H1 (cell line): Measurements from ENCODE around the gene NCLN. TPM values are rescaled to one million over a fixed set of nuclear protein-coding genes. Genes with fewer than 3 reads are reported as not detected.

Experiments used
- CTCF ChIA-PET: fragments of 300-600 bp; sonication (Branson Sonifier 250); formaldehyde crosslinking; loops from one replicate; lab custom pipeline; 2021; ENCODE audit not compliant: partially characterized antibody; lab: Charles Lee
- POLR2A ChIA-PET: fragments of 300-600 bp; sonication (Branson Sonifier 250); formaldehyde crosslinking; loops from one replicate; lab custom pipeline; 2021; ENCODE audit warnings: inconsistent platforms; ENCODE audit not compliant: partially characterized antibody; lab: Charles Lee
- DNase-seq, 2 experiments: peaks; one replicate each; pipeline versions ENCODE4 v3.0.0 to v3.0.0-alpha.2; 2010 to 2022; ENCODE audit warnings: low spot score in 2 of 2, low read depth in 1 of 2, mixed read lengths in 1 of 2
- FAIRE-seq: peaks from 2 replicates; lab custom pipeline; 2011; peaks lifted over from hg19 to GRCh38; lab: Jason Lieb, UNC
- H2AFZ ChIP-seq: 2 replicates; pipeline ENCODE4 v1.8.1; 2012; ENCODE audit warnings: low read length, inconsistent platforms
- H2AK5ac ChIP-seq: 2 replicates; pipeline ENCODE4 v1.6.1; 2013; ENCODE audit warnings: low read depth, low read length
- H2BK120ac ChIP-seq: replicated peaks from 2 replicates; pipeline ENCODE3; 2013; ENCODE audit warnings: low read depth, low read length, inconsistent platforms
- H2BK12ac ChIP-seq: 2 replicates; pipeline ENCODE4 v1.6.1; 2013; ENCODE audit warnings: low read depth, low read length
- H2BK15ac ChIP-seq: 2 replicates; pipeline ENCODE4 v1.6.1; 2013; ENCODE audit warnings: low read length
- H2BK20ac ChIP-seq: 2 replicates; pipeline ENCODE4 v1.6.1; 2013; ENCODE audit warnings: low read length
- H2BK5ac ChIP-seq: 2 replicates; pipeline ENCODE4 v1.6.1; 2013; ENCODE audit warnings: low read depth, low read length
- H3K14ac ChIP-seq: 2 replicates; pipeline ENCODE4 v1.6.1; 2013; ENCODE audit warnings: inconsistent platforms; ENCODE audit not compliant: insufficient read length
- H3K18ac ChIP-seq: 2 replicates; pipeline ENCODE4 v1.6.1; 2013; ENCODE audit warnings: low read length; ENCODE audit errors: extremely low read depth
- H3K23ac ChIP-seq: 2 replicates; pipeline ENCODE4 v1.6.1; 2013; ENCODE audit warnings: inconsistent platforms; ENCODE audit not compliant: insufficient read length
- H3K23me2 ChIP-seq: 2 replicates; pipeline ENCODE4 v1.6.1; 2013; ENCODE audit warnings: low read depth, low read length
- H3K27ac ChIP-seq: 2 replicates; pipeline ENCODE4 v1.6.1; 2011; ENCODE audit warnings: low read depth, low read length, inconsistent platforms
- H3K27me3 ChIP-seq, 4 experiments: replicated peaks in 1 of 4; 1 replicate in 1 of 4; 2 replicates in 3 of 4; pipeline versions ENCODE4 v1.6.1 to v1.8.1; 2011 to 2013; ENCODE audit warnings: low read length in 3 of 4, mild to moderate bottlenecking in 3 of 4, inconsistent platforms in 2 of 4, mixed read lengths in 2 of 4, moderate library complexity in 1 of 4; ENCODE audit not compliant: control insufficient read depth in 3 of 4, insufficient read depth in 3 of 4; ENCODE audit errors: extremely low read depth in 1 of 4
- H3K36me3 ChIP-seq, 4 experiments: 2 replicates each; pipeline versions ENCODE4 v1.6.1 to v1.8.1; 2011 to 2013; ENCODE audit warnings: mild to moderate bottlenecking in 4 of 4, low read length in 3 of 4, moderate library complexity in 2 of 4, control low read depth in 1 of 4, inconsistent platforms in 1 of 4; ENCODE audit not compliant: insufficient read depth in 4 of 4, control insufficient read depth in 2 of 4
- H3K4ac ChIP-seq: replicated peaks from 2 replicates; pipeline ENCODE3; 2013; ENCODE audit warnings: low read length, low read depth, mixed read lengths, inconsistent platforms; ENCODE audit not compliant: insufficient read length
- H3K4me1 ChIP-seq, 4 experiments: replicated peaks in 1 of 4; 1 replicate in 1 of 4; 2 replicates in 3 of 4; pipeline versions ENCODE4 v1.6.1 to v1.8.1; 2011 to 2013; ENCODE audit warnings: low read length in 3 of 4, inconsistent platforms in 2 of 4, mixed read lengths in 1 of 4; ENCODE audit not compliant: insufficient read depth in 4 of 4, control insufficient read depth in 3 of 4
- H3K4me2 ChIP-seq, 2 experiments: 2 replicates each; pipeline versions ENCODE4 v1.6.1 to v1.8.1; 2011 to 2013; ENCODE audit warnings: low read depth in 2 of 2, low read length in 2 of 2, control low read depth in 1 of 2, inconsistent platforms in 1 of 2, mild to moderate bottlenecking in 1 of 2; ENCODE audit not compliant: insufficient read depth in 1 of 2
- H3K4me3 ChIP-seq, 4 experiments: fragments of 200-600, 300-600 bp in 1 of 4; sonication (generic), shearing (Covaris generic), sonication (Bioruptor Twin) in 1 of 4; 2 replicates each; pipeline versions ENCODE4 v1.5.1 to v1.8.1; 2011 to 2016; ENCODE audit warnings: low read length in 4 of 4, low read depth in 3 of 4, control low read depth in 2 of 4, inconsistent platforms in 2 of 4, mild to moderate bottlenecking in 2 of 4, mixed read lengths in 1 of 4, moderate library complexity in 1 of 4; ENCODE audit not compliant: insufficient read depth in 2 of 4; ENCODE audit errors: extremely low read depth in 1 of 4
- H3K56ac ChIP-seq: replicated peaks from 2 replicates; pipeline ENCODE3; 2013; ENCODE audit warnings: low read depth, mild to moderate bottlenecking, mixed read lengths, low read length, inconsistent platforms; ENCODE audit not compliant: insufficient read length
- H3K79me1 ChIP-seq: 2 replicates; pipeline ENCODE4 v1.6.1; 2013; ENCODE audit warnings: low read depth, low read length, control low read depth
- H3K79me2 ChIP-seq, 2 experiments: 2 replicates each; pipeline versions ENCODE4 v1.6.1 to v1.8.1; 2012 to 2013; ENCODE audit warnings: low read length in 2 of 2, mild to moderate bottlenecking in 2 of 2, inconsistent platforms in 1 of 2; ENCODE audit not compliant: insufficient read depth in 2 of 2, control insufficient read depth in 1 of 2
- H3K9ac ChIP-seq, 4 experiments: replicated peaks in 1 of 4; 1 replicate in 1 of 4; 2 replicates in 3 of 4; pipeline versions ENCODE4 v1.6.1 to v1.8.1; 2011 to 2013; ENCODE audit warnings: low read depth in 3 of 4, low read length in 3 of 4, control low read depth in 2 of 4, mild to moderate bottlenecking in 2 of 4, moderate library complexity in 2 of 4, inconsistent platforms in 1 of 4; ENCODE audit errors: extremely low read depth in 1 of 4
- H3K9me3 ChIP-seq, 2 experiments: 2 replicates each; pipeline versions ENCODE4 v1.6.1 to v1.8.1; 2012 to 2013; ENCODE audit warnings: mild to moderate bottlenecking in 2 of 2, moderate library complexity in 2 of 2, control low read depth in 1 of 2, inconsistent platforms in 1 of 2, low read depth in 1 of 2, low read length in 1 of 2, mixed read lengths in 1 of 2; ENCODE audit not compliant: insufficient read depth in 2 of 2
- H4K20me1 ChIP-seq, 2 experiments: replicated peaks in 1 of 2; 2 replicates each; pipeline versions ENCODE3 to v1.8.1; 2011 to 2013; ENCODE audit warnings: inconsistent platforms in 2 of 2, low read length in 2 of 2, mild to moderate bottlenecking in 1 of 2; ENCODE audit not compliant: insufficient read depth in 2 of 2, control insufficient read depth in 1 of 2
- H4K5ac ChIP-seq: 2 replicates; pipeline ENCODE4 v1.6.1; 2013; ENCODE audit warnings: low read length, low read depth, mixed read lengths, inconsistent platforms; ENCODE audit not compliant: insufficient read length
- H4K8ac ChIP-seq: 2 replicates; pipeline ENCODE4 v1.8.0; 2013; ENCODE audit warnings: mild to moderate bottlenecking, moderate library complexity, low read length, inconsistent platforms; ENCODE audit not compliant: insufficient read depth; ENCODE audit errors: extremely low read depth
- H4K91ac ChIP-seq: replicated peaks from 2 replicates; pipeline ENCODE3; 2013; ENCODE audit warnings: low read length, mixed read lengths, inconsistent platforms; ENCODE audit not compliant: insufficient read length
- RNF2 ChIP-seq: fragments of 200-900, 300-1000 bp; sonication (generic); IDR thresholded peaks from 2 replicates; pipeline ENCODE4 v1.7.1; 2016; ENCODE audit warnings: borderline replicate concordance, low read depth, mild to moderate bottlenecking, antibody characterized with exemption, low read length; ENCODE audit not compliant: poor library complexity, severe bottlenecking; ENCODE audit errors: missing control alignments
- USF2 ChIP-seq: IDR thresholded peaks from 2 replicates; pipeline ENCODE4 v1.6.1; 2011; ENCODE audit warnings: low read length, improper control_type of control experiment
- WGBS, 2 experiments: shearing (Covaris generic) in 1 of 2; methylation state at CpG; one replicate each; pipeline versions ENCODE4 v1.1.6 to v1.1.7; 2013 to 2015; ENCODE audit warnings: low lambda C conversion rate in 2 of 2, mixed read lengths in 2 of 2, inconsistent platforms in 1 of 2, low coverage in 1 of 2, missing lambda C conversion rate in 1 of 2; ENCODE audit not compliant: insufficient replicate concordance in 2 of 2, insufficient coverage in 1 of 2, insufficient read length in 1 of 2; ENCODE audit errors: extremely low coverage in 1 of 2, missing lambda C conversion rate in 1 of 2; 5-methylcytosine and 5-hydroxymethylcytosine counted together
- polyA plus RNA-seq, 7 experiments: library from polyadenylated mRNA; depleted of rRNA in 3 of 7; stranded (reverse) in 5 of 7; unstranded in 2 of 7; fragments of >200 nt in 5 of 7; fragments of 200-250 nt in 2 of 7; gene quantifications; 1 replicate in 5 of 7; 2 replicates in 1 of 7; 4 replicates in 1 of 7; pipeline versions ENCODE4 v1.2.1 to v1.2.3, GENCODE V29; 2011 to 2013; ENCODE audit warnings: missing spikeins in 2 of 7, mixed read lengths in 2 of 7
- total RNA-seq: library from RNA; stranded (reverse); fragmentation: NEBNext Ultra II Directional; extraction: Animal tissue kit (Norgen Biotek cat#: 25700); gene quantifications from 2 replicates; pipeline ENCODE4 v1.2.1, GENCODE V29; 2021

Gene NCLN
- total and polyA plus RNA-seq, 2 of the 8 experiments (the other 6 are each of a cell fraction or from before 2014, with no cell fraction given): 89.2 to 103 TPM

GRCh38 chr19:3207461-3208242 lies 21.9 kb downstream of the NCLN start:
- H4K20me1 ChIP-seq: peaks cover 0 to 15% of the 10 kb centered on the region in 2 experiments
- DNase-seq: peak in 1 of 2 experiments; percentile 74

More at GRCh38 chr19:3207461-3208242, 21.9 kb downstream of the NCLN start:
- Histone ChIP-seq H4K8ac (peak overlapping the region; percentile 79; the same call in 1 of the 2 replicates), H4K91ac (no peak overlapping the region), H3K36me3 (peaks cover 3 to 45% (median 14%) of the 10 kb centered on the region in 4 experiments; a peak in 5 of 8 replicates), H2BK12ac (no peak overlapping the region), H2AK5ac (no peak overlapping the region), H3K18ac (no peak overlapping the region), H2BK15ac (no peak overlapping the region), H3K4me1 (peaks cover 0 to 5% (median 0%) of the 10 kb centered on the region in 4 experiments; a peak in 2 of 7 replicates), H2AFZ (no peak overlapping the region), H3K9me3 (no peaks in the 10 kb centered on the region), H3K79me2 (no peaks in the 10 kb centered on the region), H3K27me3 (no peaks in the 10 kb centered on the region), H3K79me1 (no peaks in the 10 kb centered on the region), H3K23me2 (no peaks in the 10 kb centered on the region), H4K5ac (no peak overlapping the region), H3K4me2 (no peak overlapping the region), H3K4me3 (no peak overlapping the region), H3K4ac (no peak overlapping the region), H2BK120ac (no peak overlapping the region), H2BK5ac (no peak overlapping the region), H3K27ac (no peak overlapping the region), H3K56ac (no peak overlapping the region), H2BK20ac (no peak overlapping the region), H3K9ac (no peak overlapping the region), H3K23ac (no peak overlapping the region), H3K14ac (no peak overlapping the region)
- 92% methylated on average over 34 of the region's 43 CpGs; no CpG with 5 or more reads in 1 of the 2 experiments for WGBS, 2 experiments
- TF ChIP-seq USF2 (peak; percentile 78), RNF2 (no peak)
- ChIA-PET POLR2A (interaction anchor here (0.6 kb wide), 1 partner anchor 8 kb away, joined by 3 read pairs; no protein-coding TSS in a partner anchor), CTCF (interaction anchor here (1.2 to 2.2 kb wide), 3 partner anchors 17 to 257 kb away, joined by 3 to 8 read pairs (median 5); no protein-coding TSS in a partner anchor)
- no peak for FAIRE-seq
